HCT116 (cell line): ENCODE measurements around the gene KLHL22. TPM values are rescaled to one million over a fixed set of nuclear protein-coding genes. Genes with fewer than 3 reads are reported as not detected.

Source experiments
- ATAC-seq: fragments of 200-7000 bp; cut with Tn5 transposase; 2 replicates; pipeline ENCODE4 v1.9.1; 2020; ENCODE audit warnings: mild to moderate bottlenecking, moderate library complexity
- BruUV-seq: library from RNA; stranded (reverse); fragments of 400-500 nt; replicated peaks from 2 replicates; lab custom pipeline; 2021; lab: Mats Ljungman, UMichigan
- CTCF ChIA-PET: fragments of 300-600 bp; sonication (Branson Sonifier 250); formaldehyde crosslinking; loops from one replicate; lab custom pipeline; 2021; ENCODE audit warnings: antibody characterized with exemption; lab: Charles Lee
- POLR2A ChIA-PET: fragments of 300-600, 350-600 bp; sonication (Branson Sonifier 250); formaldehyde crosslinking; loops from one replicate; lab custom pipeline; 2021; ENCODE audit warnings: antibody characterized with exemption; lab: Charles Lee
- RAD21 ChIA-PET, 2 experiments: fragments of 300-600 bp; sonication (Branson Sonifier 250); formaldehyde crosslinking; loops; one replicate each; lab custom pipeline; 2023; ENCODE audit warnings: low total read pairs in 2 of 2; ENCODE audit not compliant: uncharacterized antibody in 2 of 2, unreplicated experiment in 2 of 2, low non-redundant PET in 1 of 2; lab: Charles Lee
- DNase-seq: peaks from one replicate; pipeline ENCODE4 v3.0.0-alpha.2; 2010; ENCODE audit warnings: low read depth, low spot score
- H2AFZ ChIP-seq: fragments of 200-600 bp; shearing (Covaris generic), sonication (generic); 2 replicates; pipeline ENCODE4 v1.6.1; 2017; ENCODE audit warnings: low read depth, mixed run types, mixed read lengths, antibody characterized with exemption, low read length; ENCODE audit not compliant: poor library complexity, severe bottlenecking
- H3K27ac ChIP-seq: 2 replicates; pipeline ENCODE4 v1.5.1; 2012; ENCODE audit warnings: low read depth, low read length
- H3K27me3 ChIP-seq: fragments of 200-600 bp; sonication (generic); 2 replicates; pipeline ENCODE4 v1.6.1; 2016; ENCODE audit warnings: mixed run types, low read length, mixed read lengths; ENCODE audit not compliant: insufficient read depth
- H3K36me3 ChIP-seq, 2 experiments: fragments of 200-500 bp in 1 of 2; fragments of 200-600 bp in 1 of 2; sonication (Bioruptor generic) in 1 of 2; sonication (generic) in 1 of 2; 2 replicates each; pipeline versions ENCODE4 v1.5.1 to v1.6.1; 2014 to 2016; ENCODE audit warnings: low read length in 2 of 2, inconsistent platforms in 1 of 2, mixed read lengths in 1 of 2, mixed run types in 1 of 2; ENCODE audit not compliant: insufficient read depth in 2 of 2, control insufficient read depth in 1 of 2
- H3K4me1 ChIP-seq, 2 experiments: fragments of 200-600 bp in 1 of 2; sonication (generic) in 1 of 2; 2 replicates each; pipeline versions ENCODE4 v1.5.1 to v1.6.1; 2012 to 2017; ENCODE audit warnings: low read length in 2 of 2, inconsistent platforms in 1 of 2, mild to moderate bottlenecking in 1 of 2, mixed read lengths in 1 of 2, mixed run types in 1 of 2, moderate library complexity in 1 of 2; ENCODE audit not compliant: insufficient read depth in 2 of 2, control insufficient read depth in 1 of 2
- H3K4me2 ChIP-seq: fragments of 200-600 bp; sonication (generic); 2 replicates; pipeline ENCODE4 v1.6.1; 2017; ENCODE audit warnings: mixed run types, low read length, mixed read lengths
- H3K4me3 ChIP-seq, 2 experiments: fragments of 200-600 bp in 1 of 2; sonication (generic) in 1 of 2; replicated peaks in 1 of 2; 2 replicates each; pipeline ENCODE4 v1.5.1; 2011 to 2016; ENCODE audit warnings: low read length in 2 of 2, control low read depth in 1 of 2, low read depth in 1 of 2, mild to moderate bottlenecking in 1 of 2, mixed read lengths in 1 of 2, mixed run types in 1 of 2
- H3K79me2 ChIP-seq: fragments of 200-600 bp; sonication (generic); 2 replicates; pipeline ENCODE4 v1.6.1; 2017; ENCODE audit warnings: mild to moderate bottlenecking, mixed run types, low read length, moderate library complexity, mixed read lengths; ENCODE audit not compliant: insufficient read depth
- H3K9ac ChIP-seq: fragments of 200-600 bp; sonication (generic); 2 replicates; pipeline ENCODE4 v1.6.1; 2016; ENCODE audit warnings: low read length, mixed read lengths
- H3K9me2 ChIP-seq: fragments of 200-600 bp; sonication (generic), shearing (Covaris generic); 2 replicates; pipeline ENCODE4 v1.6.1; 2017; ENCODE audit warnings: mixed run types, mild to moderate bottlenecking, moderate library complexity; ENCODE audit not compliant: insufficient read depth
- H3K9me3 ChIP-seq, 2 experiments: fragments of 200-500 bp in 1 of 2; fragments of 200-600 bp in 1 of 2; sonication (Bioruptor generic) in 1 of 2; sonication (generic) in 1 of 2; 2 replicates each; pipeline ENCODE4 v1.6.1; 2014 to 2017; ENCODE audit warnings: low read length in 2 of 2, mixed read lengths in 2 of 2, inconsistent platforms in 1 of 2, low read depth in 1 of 2, mild to moderate bottlenecking in 1 of 2, mixed run types in 1 of 2, moderate library complexity in 1 of 2; ENCODE audit not compliant: control insufficient read depth in 1 of 2, insufficient read depth in 1 of 2
- H4K20me1 ChIP-seq: fragments of 200-600 bp; sonication (generic), shearing (Covaris generic); 2 replicates; pipeline ENCODE4 v1.6.1; 2017; ENCODE audit warnings: mixed run types, mild to moderate bottlenecking, moderate library complexity; ENCODE audit not compliant: insufficient read depth
- ATF3 ChIP-seq: IDR thresholded peaks from 2 replicates; pipeline ENCODE4 v1.6.1; 2012
- CBX3 ChIP-seq: IDR thresholded peaks from 2 replicates; pipeline ENCODE4 v1.6.1; 2012; ENCODE audit warnings: low read depth
- CTCF ChIP-seq, 3 experiments: fragments of 200-600 bp in 1 of 3; sonication (generic) in 1 of 3; IDR thresholded peaks in 2 of 3; conservative IDR thresholded peaks in 1 of 3; 2 replicates each; pipeline ENCODE4 v1.5.1; 2012 to 2017; ENCODE audit warnings: low read depth in 2 of 3, low read length in 2 of 3, antibody characterized with exemption in 1 of 3, borderline replicate concordance in 1 of 3, control low read depth in 1 of 3, mild to moderate bottlenecking in 1 of 3, mixed read lengths in 1 of 3, mixed run types in 1 of 3, moderate library complexity in 1 of 3; ENCODE audit not compliant: insufficient read depth in 1 of 3
- ELF1 ChIP-seq: IDR thresholded peaks from 2 replicates; pipeline ENCODE4 v1.6.1; 2012; ENCODE audit warnings: low read depth, borderline replicate concordance
- EZH2 ChIP-seq: fragments of 200-600 bp; sonication (generic); IDR thresholded peaks from 2 replicates; pipeline ENCODE4 v1.6.1; 2017; ENCODE audit warnings: antibody characterized with exemption, mixed run types
- FOSL1 ChIP-seq: IDR thresholded peaks from 2 replicates; pipeline ENCODE4 v1.6.1; 2012; ENCODE audit warnings: low read depth
- RAD21 ChIP-seq: IDR thresholded peaks from 2 replicates; pipeline ENCODE4 v1.6.1; 2012; ENCODE audit warnings: low read depth, mild to moderate bottlenecking
- SIN3A ChIP-seq: IDR thresholded peaks from 2 replicates; pipeline ENCODE4 v1.6.1; 2012; ENCODE audit warnings: low read depth
- SP1 ChIP-seq: IDR thresholded peaks from 2 replicates; pipeline ENCODE4 v1.6.1; 2012; ENCODE audit warnings: low read depth
- SRF ChIP-seq: IDR thresholded peaks from 2 replicates; pipeline ENCODE4 v1.6.1; 2012; ENCODE audit warnings: low read depth
- YY1 ChIP-seq: IDR thresholded peaks from 2 replicates; pipeline ENCODE4 v1.6.1; 2011; ENCODE audit warnings: low read length, low read depth, moderate library complexity, mild to moderate bottlenecking; ENCODE audit not compliant: insufficient replicate concordance; ENCODE audit errors: extremely low read depth
- ZFX ChIP-seq: fragments of 450-650 bp; IDR thresholded peaks from 2 replicates; pipeline ENCODE4 v1.6.1; 2017
- ZNF274 ChIP-seq: fragments of 200-500 bp; sonication (Bioruptor generic); IDR thresholded peaks from 2 replicates; pipeline ENCODE4 v1.6.1; 2014; ENCODE audit warnings: mild to moderate bottlenecking, low read depth, low read length, inconsistent platforms
- intact Hi-C: fragments of 100-400 bp; cut with micrococcal nuclease; formaldehyde crosslinking; loops from 2 replicates; pipeline ENCODE4 v1.10.0; 2022
- total RNA-seq: library from RNA; stranded (reverse); gene quantifications from one replicate; pipeline ENCODE4 v1.2.1, GENCODE V29; 2021; ENCODE audit not compliant: unreplicated experiment
- TF ChIP-seq, protein P1 (sequence below): IDR thresholded peaks from 2 replicates; pipeline ENCODE4 v1.6.1; 2012; ENCODE audit warnings: low read depth
- TF ChIP-seq, protein P2 (sequence below): IDR thresholded peaks from 2 replicates; pipeline ENCODE4 v1.6.1; 2011; ENCODE audit warnings: mild to moderate bottlenecking, low read length, moderate library complexity; ENCODE audit not compliant: insufficient replicate concordance; ENCODE audit errors: extremely low read depth

The KLHL22 gene
- total RNA-seq, 1 experiment from 2014 or later = 16.4 TPM

- TF ChIP-seq, protein P1, sequence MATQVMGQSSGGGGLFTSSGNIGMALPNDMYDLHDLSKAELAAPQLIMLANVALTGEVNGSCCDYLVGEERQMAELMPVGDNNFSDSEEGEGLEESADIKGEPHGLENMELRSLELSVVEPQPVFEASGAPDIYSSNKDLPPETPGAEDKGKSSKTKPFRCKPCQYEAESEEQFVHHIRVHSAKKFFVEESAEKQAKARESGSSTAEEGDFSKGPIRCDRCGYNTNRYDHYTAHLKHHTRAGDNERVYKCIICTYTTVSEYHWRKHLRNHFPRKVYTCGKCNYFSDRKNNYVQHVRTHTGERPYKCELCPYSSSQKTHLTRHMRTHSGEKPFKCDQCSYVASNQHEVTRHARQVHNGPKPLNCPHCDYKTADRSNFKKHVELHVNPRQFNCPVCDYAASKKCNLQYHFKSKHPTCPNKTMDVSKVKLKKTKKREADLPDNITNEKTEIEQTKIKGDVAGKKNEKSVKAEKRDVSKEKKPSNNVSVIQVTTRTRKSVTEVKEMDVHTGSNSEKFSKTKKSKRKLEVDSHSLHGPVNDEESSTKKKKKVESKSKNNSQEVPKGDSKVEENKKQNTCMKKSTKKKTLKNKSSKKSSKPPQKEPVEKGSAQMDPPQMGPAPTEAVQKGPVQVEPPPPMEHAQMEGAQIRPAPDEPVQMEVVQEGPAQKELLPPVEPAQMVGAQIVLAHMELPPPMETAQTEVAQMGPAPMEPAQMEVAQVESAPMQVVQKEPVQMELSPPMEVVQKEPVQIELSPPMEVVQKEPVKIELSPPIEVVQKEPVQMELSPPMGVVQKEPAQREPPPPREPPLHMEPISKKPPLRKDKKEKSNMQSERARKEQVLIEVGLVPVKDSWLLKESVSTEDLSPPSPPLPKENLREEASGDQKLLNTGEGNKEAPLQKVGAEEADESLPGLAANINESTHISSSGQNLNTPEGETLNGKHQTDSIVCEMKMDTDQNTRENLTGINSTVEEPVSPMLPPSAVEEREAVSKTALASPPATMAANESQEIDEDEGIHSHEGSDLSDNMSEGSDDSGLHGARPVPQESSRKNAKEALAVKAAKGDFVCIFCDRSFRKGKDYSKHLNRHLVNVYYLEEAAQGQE = no peak
- no peak for TF ChIP-seq CBX3
- TF ChIP-seq ZNF274 = no peak
- TF ChIP-seq SIN3A = no peak
- no peak for TF ChIP-seq ZFX
- TF ChIP-seq EZH2 = no peak
- TF ChIP-seq ELF1 = no peak
These were observed 72.3 kb downstream of the KLHL22 start (continued) for GRCh38 chr22:20423008-20423905.

GRCh38 chr22:20422271-20423007, 73.2 kb downstream of the KLHL22 start:
- ChIA-PET POLR2A (no interaction called here), RAD21 (no interaction called here), CTCF (no interaction called here)
- Histone ChIP-seq H3K4me2 (no peak overlapping the region), H4K20me1 (no peaks in the 10 kb centered on the region), H3K4me3 (no peak overlapping the region), H3K79me2 (no peaks in the 10 kb centered on the region), H3K27ac (no peak overlapping the region), H3K27me3 (no peaks in the 10 kb centered on the region), H2AFZ (no peak overlapping the region), H3K4me1 (peaks cover 0 to 9% of the 10 kb centered on the region in 2 experiments; a peak in 1 of 4 replicates), H3K9ac (no peak overlapping the region), H3K9me2 (no peaks in the 10 kb centered on the region), H3K36me3 (no peaks in the 10 kb centered on the region), H3K9me3 (no peaks in the 10 kb centered on the region)
- ATAC-seq (no peak), DNase-seq (no peak)
- no TSS peak for BruUV-seq
- intact Hi-C loops = no loop called here
- TF ChIP-seq ATF3 (no peak), EZH2 (no peak), YY1 (no peak), FOSL1 (no peak), ZNF274 (no peak), ZFX (no peak), SRF (no peak), SIN3A (no peak), CTCF (IDR thresholded peaks at IDR 0.05 in 2 of 3, conservative IDR thresholded peaks at IDR 0.05 in 1 of 3; ENCODE audit: borderline replicate concordance in 1 of 3, insufficient read depth in 1 of 3, low read depth in 2 of 3, low read length in 2 of 3) (no peak), SP1 (no peak), RAD21 (no peak)
- TF ChIP-seq, protein P2, sequence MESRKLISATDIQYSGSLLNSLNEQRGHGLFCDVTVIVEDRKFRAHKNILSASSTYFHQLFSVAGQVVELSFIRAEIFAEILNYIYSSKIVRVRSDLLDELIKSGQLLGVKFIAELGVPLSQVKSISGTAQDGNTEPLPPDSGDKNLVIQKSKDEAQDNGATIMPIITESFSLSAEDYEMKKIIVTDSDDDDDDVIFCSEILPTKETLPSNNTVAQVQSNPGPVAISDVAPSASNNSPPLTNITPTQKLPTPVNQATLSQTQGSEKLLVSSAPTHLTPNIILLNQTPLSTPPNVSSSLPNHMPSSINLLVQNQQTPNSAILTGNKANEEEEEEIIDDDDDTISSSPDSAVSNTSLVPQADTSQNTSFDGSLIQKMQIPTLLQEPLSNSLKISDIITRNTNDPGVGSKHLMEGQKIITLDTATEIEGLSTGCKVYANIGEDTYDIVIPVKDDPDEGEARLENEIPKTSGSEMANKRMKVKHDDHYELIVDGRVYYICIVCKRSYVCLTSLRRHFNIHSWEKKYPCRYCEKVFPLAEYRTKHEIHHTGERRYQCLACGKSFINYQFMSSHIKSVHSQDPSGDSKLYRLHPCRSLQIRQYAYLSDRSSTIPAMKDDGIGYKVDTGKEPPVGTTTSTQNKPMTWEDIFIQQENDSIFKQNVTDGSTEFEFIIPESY = no peak
